ENCODE measurements around the gene MAML3.

GRCh38 chr4:140109292-140109691, 44.7 kb downstream of the MAML3 start:
- TF ChIP-seq CTCF (IDR thresholded peaks at IDR 0.05), result no peak
- TF ChIP-seq POLR2AphosphoS5 (IDR thresholded peaks at IDR 0.05), result no peak

Data from transverse colon (tissue), 4 donors.